GM21528 (cell line): Measurements from ENCODE around the gene SEC14L3.
A peak's percentile ranks its signal among the peaks of the same experiment; 100 is the strongest.

ENCODE experiments used
- ATAC-seq: cut with Tn5 transposase; IDR thresholded peaks from one replicate; pipeline ENCODE4 v1.9.1; 2021; ENCODE audit warnings: mild to moderate bottlenecking, moderate library complexity; ENCODE audit not compliant: unreplicated experiment, low FRiP score

SEC14L3 gene

GRCh38 chr22:30424534-30425326 lies 47.1 kb downstream of the SEC14L3 start:
- no peak for ATAC-seq

GRCh38 chr22:30423959-30424533 lies 47.8 kb downstream of the SEC14L3 start:
- peak; percentile 75 for ATAC-seq

- ATAC-seq: peak; percentile 38
Observed at GRCh38 chr22:30423301-30423958, 48.4 kb downstream of the SEC14L3 start.

GRCh38 chr22:30422481-30423300 lies 49.1 kb downstream of the SEC14L3 start:
- ATAC-seq: no peak

GRCh38 chr22:30421695-30422480 lies 49.9 kb downstream of the SEC14L3 start:
- no peak for ATAC-seq

- ATAC-seq: no peak
Observed at GRCh38 chr22:30420347-30421125, 51.3 kb downstream of the SEC14L3 start.

GRCh38 chr22:30416837-30417236 lies 55.0 kb downstream of the SEC14L3 start:
- no peak for ATAC-seq

- ATAC-seq: no peak
Observed at GRCh38 chr22:30416403-30416802, 55.4 kb downstream of the SEC14L3 start.

GRCh38 chr22:30414525-30415047 lies 57.2 kb downstream of the SEC14L3 start:
- no peak for ATAC-seq

- ATAC-seq: no peak
Observed at GRCh38 chr22:30413745-30414524, 57.9 kb downstream of the SEC14L3 start.

- ATAC-seq: no peak
Observed at GRCh38 chr22:30413001-30413400, 58.8 kb downstream of the SEC14L3 start.

- no peak for ATAC-seq
Observed at GRCh38 chr22:30411780-30412179, 60.0 kb downstream of the SEC14L3 start.
